Esophagus squamous epithelium (tissue), 5 donors: ENCODE data around the gene PLA1A. TPM values are rescaled to one million over a fixed set of nuclear protein-coding genes. Genes with fewer than 3 reads are reported as not detected.
A peak's percentile ranks its signal among the peaks of the same experiment; 100 is the strongest.

Source experiments
- DNase-seq: peaks from one replicate; lab custom pipeline; 2025; lab: John Stamatoyannopoulos, UW
- H3K27ac ChIP-seq, 4 donors: fragments of 200-600 bp; sonication (generic); one replicate each; pipeline ENCODE4 v1.5.1; 2016 to 2019; ENCODE audit warnings: mild to moderate bottlenecking in 1 of 4
- H3K27me3 ChIP-seq, 4 donors: fragments of 200-600 bp; sonication (generic); 1 replicate in 3 of 4; 2 replicates in 1 of 4; pipeline versions ENCODE4 v1.5.1 to v1.6.0; 2017 to 2021; ENCODE audit warnings: antibody characterized with exemption in 1 of 4
- H3K36me3 ChIP-seq, 3 donors: fragments of 200-600 bp; sonication (generic); one replicate each; pipeline ENCODE4 v1.5.1; 2016 to 2019
- H3K4me1 ChIP-seq, 3 donors: fragments of 200-600 bp; sonication (generic); one replicate each; pipeline ENCODE4 v1.5.1; 2017 to 2019
- H3K4me3 ChIP-seq, 4 donors: fragments of 200-600 bp; sonication (generic); 1 replicate in 3 of 4; 2 replicates in 1 of 4; pipeline ENCODE4 v1.5.1; 2016 to 2019; ENCODE audit warnings: mild to moderate bottlenecking in 2 of 4, moderate library complexity in 1 of 4
- H3K9me3 ChIP-seq, 3 donors: fragments of 200-600 bp; sonication (generic); one replicate each; pipeline ENCODE4 v1.5.1; 2016 to 2019
- CTCF ChIP-seq, 6 experiments: fragments of 450-650 bp in 4 of 6; fragments of 200-600 bp in 2 of 6; sonication (generic) in 2 of 6; IDR thresholded peaks; one replicate each; pipeline ENCODE4 v1.5.1; 2016 to 2019; ENCODE audit warnings: antibody characterized with exemption in 6 of 6, mild to moderate bottlenecking in 4 of 6, moderate library complexity in 4 of 6
- POLR2A ChIP-seq, 4 donors: fragments of 450-650 bp; IDR thresholded peaks; one replicate each; pipeline ENCODE4 v1.6.1; 2017; ENCODE audit warnings: antibody characterized with exemption in 4 of 4, mild to moderate bottlenecking in 4 of 4, moderate library complexity in 3 of 4
- WGBS, 2 donors: methylation state at CpG; one replicate each; pipeline ENCODE4 v1.1.5; 2018; 5-methylcytosine and 5-hydroxymethylcytosine counted together
- intact Hi-C: fragments of 100-400 bp; cut with DNase I; formaldehyde crosslinking; loops from one replicate; pipeline ENCODE4 v1.15.0; 2022
- total RNA-seq, 4 donors: library from RNA; depleted of rRNA; stranded (reverse); fragments of >200 nt; gene quantifications; one replicate each; pipeline ENCODE4 v1.1.0, GENCODE V29; 2016
- donor health status: DM: yes; HTN: yes; CAD: no.

The PLA1A gene
- total RNA-seq, 4 donors from 2014 or later: 0.41 to 1.5 (median 0.79) TPM; not detected in 1

- Histone ChIP-seq H3K4me1 (peaks cover 0 to 33% (median 14%) of the 10 kb centered on the region in 3 donors), H3K36me3 (peaks cover 5 to 62% (median 11%) of the 10 kb centered on the region in 3 donors), H3K27me3 (no peaks in the 10 kb centered on the region), H3K9me3 (no peaks in the 10 kb centered on the region), H3K4me3 (no peak overlapping the region), H3K27ac (no peak overlapping the region)
- WGBS, 2 donors: 84 to 96% methylated on average over 4 to 7 of the region's 18 CpGs
- DNase-seq: no peak
- intact Hi-C loops: no loop called here
- TF ChIP-seq CTCF (IDR thresholded peaks at IDR 0.05): no peak
- no peak for TF ChIP-seq POLR2A (IDR thresholded peaks at IDR 0.05)
Observed at GRCh38 chr3:119673875-119674274, 76.2 kb downstream of the PLA1A start.

- WGBS, 2 donors: 63 to 80% methylated on average over 5 of the region's 5 CpGs
- peak overlapping the region in 3 of 4 donors; percentile 94 to 98 (median 97) for H3K27ac ChIP-seq
Observed at GRCh38 chr3:119675188-119675874, 77.6 kb downstream of the PLA1A start.

GRCh38 chr3:119676020-119676419 lies 78.3 kb downstream of the PLA1A start:
- H3K4me1 ChIP-seq: peaks cover 0 to 23% (median 14%) of the 10 kb centered on the region in 3 donors
- H3K9me3 ChIP-seq: no peaks in the 10 kb centered on the region
- H3K36me3 ChIP-seq: peaks cover 5 to 41% (median 11%) of the 10 kb centered on the region in 3 donors
- DNase-seq: no peak
- peak overlapping the region; percentile 66 to 87 (median 78) for H3K4me3 ChIP-seq
- intact Hi-C loops: no loop called here
- no peaks in the 10 kb centered on the region for H3K27me3 ChIP-seq
- H3K27ac ChIP-seq: peak overlapping the region; percentile 89 to 98 (median 96)
- whole genome bisulfite sequencing, 2 donors: 8 to 27% methylated on average over 1 of the region's 1 CpG
- TF ChIP-seq CTCF (IDR thresholded peaks at IDR 0.05) (no peak), POLR2A (IDR thresholded peaks at IDR 0.05) (no peak)

More at GRCh38 chr3:119675188-119675874, 77.6 kb downstream of the PLA1A start:
- intact Hi-C loops: no loop called here
- Histone ChIP-seq H3K4me1 (peaks cover 0 to 25% (median 14%) of the 10 kb centered on the region in 3 donors), H3K4me3 (peak overlapping the region in 1 of 4 donors; percentile 85), H3K36me3 (peaks cover 5 to 48% (median 11%) of the 10 kb centered on the region in 3 donors), H3K27me3 (no peaks in the 10 kb centered on the region), H3K9me3 (no peaks in the 10 kb centered on the region)
- no peak for DNase-seq
- TF ChIP-seq CTCF (IDR thresholded peaks at IDR 0.05): no peak
- TF ChIP-seq POLR2A (IDR thresholded peaks at IDR 0.05): no peak

- H3K9me3 ChIP-seq: no peaks in the 10 kb centered on the region
- intact Hi-C loops: no loop called here
- peak within 1 kb of the TSS; percentile 66 to 87 (median 78) for H3K4me3 ChIP-seq
- TF ChIP-seq CTCF (IDR thresholded peaks at IDR 0.05): peak in 1 of 6 experiments; percentile 46
- TF ChIP-seq POLR2A (IDR thresholded peaks at IDR 0.05): peak in 3 of 4 donors; percentile 53 to 75 (median 70)
- DNase-seq: peak; percentile 76
- H3K27me3 ChIP-seq: no peaks in the 10 kb centered on the region
- peaks cover 0 to 23% (median 14%) of the 10 kb centered on the region in 3 donors for H3K4me1 ChIP-seq
- 0 to 1% methylated on average over 32 to 35 of the region's 54 CpGs for WGBS, 2 donors
- H3K27ac ChIP-seq: peak within 1 kb of the TSS; percentile 89 to 98 (median 96)
- peaks cover 5 to 31% (median 11%) of the 10 kb centered on the region in 3 donors for H3K36me3 ChIP-seq
Observed at GRCh38 chr3:119676771-119677640, 79.3 kb downstream of the PLA1A start, which contains the start of gene COX17. COX17 (minus strand) TSS chr3:119677406; CDS start chr3:119677310, 96 bp downstream.
